Thyroid gland (tissue), 4 donors: Measurements from ENCODE around the gene RIT2. TPM values are rescaled to one million over a fixed set of nuclear protein-coding genes. Genes with fewer than 3 reads are reported as not detected.
"Not testable (repeated sequence)": the region's sequence is repeated elsewhere in the genome, so short reads cannot be mapped to it uniquely, and the experiment has no call there.

ENCODE experiments used
- DNase-seq, 2 donors: peaks; one replicate each; pipeline ENCODE4 v3.0.0-alpha.2; 2019
- H3K27ac ChIP-seq, 3 donors: fragments of 200-600 bp; sonication (generic); 1 replicate in 2 of 3; 2 replicates in 1 of 3; pipeline ENCODE4 v1.5.1; 2016 to 2019; ENCODE audit warnings: mild to moderate bottlenecking in 1 of 3, moderate library complexity in 1 of 3
- H3K27me3 ChIP-seq: fragments of 200-600 bp; sonication (generic); one replicate; pipeline ENCODE4 v1.5.1; 2019
- H3K36me3 ChIP-seq, 2 donors: fragments of 200-600 bp; sonication (generic); one replicate each; pipeline ENCODE4 v1.5.1; 2016 to 2019
- H3K4me1 ChIP-seq, 2 donors: fragments of 200-600 bp; sonication (generic); one replicate each; pipeline ENCODE4 v1.5.1; 2017 to 2019
- H3K4me3 ChIP-seq, 3 donors: fragments of 200-600 bp; sonication (generic); replicated peaks in 1 of 3; 1 replicate in 2 of 3; 2 replicates in 1 of 3; pipeline ENCODE4 v1.5.1; 2016; ENCODE audit warnings: mild to moderate bottlenecking in 1 of 3
- H3K9me3 ChIP-seq: fragments of 200-600 bp; sonication (generic); one replicate; pipeline ENCODE4 v1.5.1; 2017
- POLR2A ChIP-seq, 2 donors: fragments of 450-650 bp; IDR thresholded peaks; one replicate each; pipeline ENCODE4 v1.6.1; 2017; ENCODE audit warnings: antibody characterized with exemption in 2 of 2, mild to moderate bottlenecking in 2 of 2, moderate library complexity in 1 of 2
- WGBS, 2 donors: methylation state at CpG; one replicate each; pipeline ENCODE4 v1.1.5; 2017; 5-methylcytosine and 5-hydroxymethylcytosine counted together
- intact Hi-C: fragments of 100-400 bp; cut with DNase I; formaldehyde crosslinking; loops from one replicate; pipeline ENCODE4 v1.15.1; 2023
- total RNA-seq, 4 donors: library from RNA; depleted of rRNA; stranded (reverse); fragments of >200 nt; gene quantifications; one replicate each; pipeline ENCODE4 v1.2.3, GENCODE V29; 2016
- TF ChIP-seq, protein P1 (sequence below), 6 experiments: fragments of 200-600 bp in 3 of 6; fragments of 450-650 bp in 3 of 6; sonication (generic) in 3 of 6; IDR thresholded peaks; one replicate each; pipeline ENCODE4 v1.5.1; 2016 to 2019; ENCODE audit warnings: antibody characterized with exemption in 6 of 6, mild to moderate bottlenecking in 2 of 6, inconsistent platforms in 1 of 6, moderate library complexity in 1 of 6

Gene RIT2
- total RNA-seq, 4 donors from 2014 or later, result not detected

DNA sequence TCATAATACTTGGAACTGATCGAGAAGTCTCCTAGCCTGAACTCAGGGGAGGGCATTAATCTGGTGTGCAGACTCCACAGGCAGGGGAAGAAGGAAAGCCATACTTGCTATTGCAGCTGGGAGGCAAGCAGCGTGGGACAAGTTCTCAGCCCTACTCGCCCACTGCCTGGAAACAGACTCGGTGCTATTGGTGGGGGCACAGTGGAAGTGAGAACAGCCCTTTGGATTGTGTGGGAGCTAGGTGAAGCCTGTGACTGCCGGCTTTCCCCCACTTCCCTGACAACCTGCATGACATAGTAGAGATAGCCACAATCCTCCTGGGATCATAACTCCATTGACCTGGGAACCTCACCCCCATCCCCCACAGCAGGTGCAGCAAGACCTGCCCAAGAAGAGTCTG, 301.3 kb downstream of the RIT2 start:
- intact Hi-C loops, result no loop called here
- 91 to 96% methylated on average over 5 of the region's 5 CpGs for WGBS, 2 donors

DNA sequence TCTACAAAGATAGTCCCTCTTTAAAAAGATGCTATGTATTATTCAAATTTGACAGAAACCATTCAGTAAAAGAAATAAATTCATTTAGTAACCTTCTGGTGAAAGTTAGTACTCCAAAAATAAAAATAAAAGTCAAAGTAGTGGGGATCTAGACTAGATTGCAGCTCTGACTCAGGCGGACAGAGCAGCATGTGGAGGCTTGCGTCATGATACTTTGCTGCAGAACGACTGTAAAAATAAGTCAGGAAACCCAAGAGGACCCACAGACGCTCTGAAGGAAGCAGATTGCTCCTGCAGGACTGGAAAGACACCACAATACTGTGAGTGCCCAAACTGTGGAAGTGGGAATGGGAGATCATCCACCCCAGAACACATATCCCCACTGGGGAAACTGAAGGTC, 301.9 kb downstream of the RIT2 start:
- Histone ChIP-seq H3K27ac (no peak overlapping the region), H3K4me1 (no peaks in the 10 kb centered on the region), H3K4me3 (no peak overlapping the region), H3K9me3 (no peaks in the 10 kb centered on the region), H3K36me3 (no peaks in the 10 kb centered on the region), H3K27me3 (no peaks in the 10 kb centered on the region)
- intact Hi-C loops, result no loop called here
- DNase-seq, result no peak
- 69 to 70% methylated on average over 4 of the region's 4 CpGs for WGBS, 2 donors
- TF ChIP-seq, protein P1, sequence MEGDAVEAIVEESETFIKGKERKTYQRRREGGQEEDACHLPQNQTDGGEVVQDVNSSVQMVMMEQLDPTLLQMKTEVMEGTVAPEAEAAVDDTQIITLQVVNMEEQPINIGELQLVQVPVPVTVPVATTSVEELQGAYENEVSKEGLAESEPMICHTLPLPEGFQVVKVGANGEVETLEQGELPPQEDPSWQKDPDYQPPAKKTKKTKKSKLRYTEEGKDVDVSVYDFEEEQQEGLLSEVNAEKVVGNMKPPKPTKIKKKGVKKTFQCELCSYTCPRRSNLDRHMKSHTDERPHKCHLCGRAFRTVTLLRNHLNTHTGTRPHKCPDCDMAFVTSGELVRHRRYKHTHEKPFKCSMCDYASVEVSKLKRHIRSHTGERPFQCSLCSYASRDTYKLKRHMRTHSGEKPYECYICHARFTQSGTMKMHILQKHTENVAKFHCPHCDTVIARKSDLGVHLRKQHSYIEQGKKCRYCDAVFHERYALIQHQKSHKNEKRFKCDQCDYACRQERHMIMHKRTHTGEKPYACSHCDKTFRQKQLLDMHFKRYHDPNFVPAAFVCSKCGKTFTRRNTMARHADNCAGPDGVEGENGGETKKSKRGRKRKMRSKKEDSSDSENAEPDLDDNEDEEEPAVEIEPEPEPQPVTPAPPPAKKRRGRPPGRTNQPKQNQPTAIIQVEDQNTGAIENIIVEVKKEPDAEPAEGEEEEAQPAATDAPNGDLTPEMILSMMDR (IDR thresholded peaks at IDR 0.05), result no peak
- TF ChIP-seq POLR2A (IDR thresholded peaks at IDR 0.05), result no peak

More for the DNA sequence above, 301.3 kb downstream of the RIT2 start:
- no peaks in the 10 kb centered on the region for H3K27me3 ChIP-seq
- no peak for DNase-seq
- no peaks in the 10 kb centered on the region for H3K36me3 ChIP-seq
- H3K27ac ChIP-seq, result no peak overlapping the region
- no peak overlapping the region for H3K4me3 ChIP-seq
- no peaks in the 10 kb centered on the region for H3K4me1 ChIP-seq
- H3K9me3 ChIP-seq, result no peaks in the 10 kb centered on the region
- TF ChIP-seq, protein P1 (IDR thresholded peaks at IDR 0.05), result no peak
- TF ChIP-seq POLR2A (IDR thresholded peaks at IDR 0.05), result no peak

- no peaks in the 10 kb centered on the region for H3K9me3 ChIP-seq
- TF ChIP-seq, protein P1 (IDR thresholded peaks at IDR 0.05), result no peak
- TF ChIP-seq POLR2A (IDR thresholded peaks at IDR 0.05), result no peak
- H3K36me3 ChIP-seq, result no peaks in the 10 kb centered on the region
- 49 to 54% methylated on average over 4 of the region's 4 CpGs for WGBS, 2 donors
- H3K4me3 ChIP-seq, result no peak overlapping the region
- no peaks in the 10 kb centered on the region for H3K4me1 ChIP-seq
- H3K27me3 ChIP-seq, result no peaks in the 10 kb centered on the region
- H3K27ac ChIP-seq, result no peak overlapping the region
- intact Hi-C loops, result no loop called here
- no peak for DNase-seq
Observed at GRCh38 chr18:42807887-42808286, 307.6 kb downstream of the RIT2 start.

- Histone ChIP-seq H3K27ac (no peak overlapping the region), H3K4me1 (no peaks in the 10 kb centered on the region), H3K4me3 (no peak overlapping the region), H3K36me3 (no peaks in the 10 kb centered on the region), H3K27me3 (no peaks in the 10 kb centered on the region), H3K9me3 (no peaks in the 10 kb centered on the region)
- intact Hi-C loops, result no loop called here
- WGBS, 2 donors, result 77 to 80% methylated on average over 2 of the region's 2 CpGs
- DNase-seq, result no peak
- TF ChIP-seq, protein P1 (IDR thresholded peaks at IDR 0.05), result no peak
- TF ChIP-seq POLR2A (IDR thresholded peaks at IDR 0.05), result no peak
Observed at GRCh38 chr18:42801706-42802105, 313.8 kb downstream of the RIT2 start.

- H3K27me3 ChIP-seq, result no peaks in the 10 kb centered on the region
- H3K4me3 ChIP-seq, result no peak overlapping the region
- H3K9me3 ChIP-seq, result no peaks in the 10 kb centered on the region
- intact Hi-C loops, result no loop called here
- no peak overlapping the region for H3K27ac ChIP-seq
- DNase-seq, result no peak
- H3K4me1 ChIP-seq, result no peaks in the 10 kb centered on the region
- TF ChIP-seq POLR2A (IDR thresholded peaks at IDR 0.05), result no peak
- TF ChIP-seq, protein P1 (IDR thresholded peaks at IDR 0.05), result no peak
- WGBS, 2 donors, result 40 to 49% methylated on average over 1 of the region's 1 CpG
- no peaks in the 10 kb centered on the region for H3K36me3 ChIP-seq
Observed at GRCh38 chr18:42798606-42799170, 316.8 kb downstream of the RIT2 start.

GRCh38 chr18:42795213-42795789, 320.2 kb downstream of the RIT2 start:
- DNase-seq, intact Hi-C loops: not testable (repeated sequence)

More at GRCh38 chr18:42795213-42795789, 320.2 kb downstream of the RIT2 start:
- H3K27ac ChIP-seq, H3K9me3 ChIP-seq, H3K4me3 ChIP-seq, H3K36me3 ChIP-seq, H3K4me1 ChIP-seq, H3K27me3 ChIP-seq: not testable (repeated sequence)
- WGBS, 2 donors, result 97 to 98% methylated on average over 12 to 13 of the region's 33 CpGs
